CD4-positive, alpha-beta T cell treated with Interleukin-4 for 1 hour (primary cell): ENCODE measurements around the gene CUL1.
A peak's percentile ranks its signal among the peaks of the same experiment; 100 is the strongest.

Experiments
- DNase-seq, 2 donors: peaks; one replicate each; pipeline ENCODE4 v3.0.0-alpha.2; 2020 to 2022

The CUL1 gene

GRCh38 chr7:148721390-148721789 lies 22.7 kb downstream of the CUL1 start:
- DNase-seq = no peak

- DNase-seq = no peak
These were observed 23.9 kb downstream of the CUL1 start for GRCh38 chr7:148722340-148723165.

GRCh38 chr7:148723166-148723559 lies 24.5 kb downstream of the CUL1 start:
- no peak for DNase-seq

GRCh38 chr7:148723846-148724245 lies 25.1 kb downstream of the CUL1 start:
- no peak for DNase-seq

- DNase-seq = peak in 1 of 2 donors; percentile 8
These were observed 27.7 kb downstream of the CUL1 start for GRCh38 chr7:148726385-148726784.

DNA sequence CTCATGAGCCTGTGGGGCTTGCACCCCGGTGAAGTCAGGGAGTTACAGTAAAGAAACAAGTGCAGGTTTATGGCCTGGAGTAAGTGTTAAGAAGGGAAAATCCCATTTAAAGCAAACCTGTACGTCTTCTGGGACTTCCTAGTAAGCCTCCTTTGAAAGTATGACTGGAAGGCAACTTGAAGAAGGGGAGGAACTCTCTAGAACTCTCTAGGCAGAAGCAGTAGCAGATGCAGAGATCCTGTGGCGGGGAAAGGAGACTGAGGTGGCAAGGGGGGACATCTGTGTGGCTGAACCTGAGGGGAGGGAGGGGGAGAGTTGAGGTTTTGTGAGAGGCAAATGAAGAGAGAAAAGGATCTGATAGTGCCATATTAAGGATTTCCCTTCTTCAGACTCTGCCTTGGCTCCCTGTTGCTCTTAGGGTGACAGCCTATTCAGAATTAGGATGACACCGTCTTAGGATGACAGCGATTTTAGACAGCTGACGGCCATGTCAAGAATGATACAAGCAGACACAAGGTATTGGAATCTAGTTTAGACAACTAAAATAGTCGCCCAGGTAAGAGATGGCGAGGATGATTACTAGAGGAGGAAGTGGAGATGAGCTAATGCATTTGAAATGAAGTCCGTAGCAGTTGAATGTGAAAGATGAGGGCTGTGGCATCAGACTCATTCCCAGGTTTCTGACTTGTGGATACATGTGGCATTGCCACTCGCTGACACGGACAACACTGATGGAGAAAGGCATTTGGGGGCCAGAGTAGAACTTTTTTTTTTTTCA lies 29.0 kb downstream of the CUL1 start:
- peak in 1 of 2 donors; percentile 9 for DNase-seq

GRCh38 chr7:148729984-148730733 lies 31.5 kb downstream of the CUL1 start:
- DNase-seq = no peak

DNA sequence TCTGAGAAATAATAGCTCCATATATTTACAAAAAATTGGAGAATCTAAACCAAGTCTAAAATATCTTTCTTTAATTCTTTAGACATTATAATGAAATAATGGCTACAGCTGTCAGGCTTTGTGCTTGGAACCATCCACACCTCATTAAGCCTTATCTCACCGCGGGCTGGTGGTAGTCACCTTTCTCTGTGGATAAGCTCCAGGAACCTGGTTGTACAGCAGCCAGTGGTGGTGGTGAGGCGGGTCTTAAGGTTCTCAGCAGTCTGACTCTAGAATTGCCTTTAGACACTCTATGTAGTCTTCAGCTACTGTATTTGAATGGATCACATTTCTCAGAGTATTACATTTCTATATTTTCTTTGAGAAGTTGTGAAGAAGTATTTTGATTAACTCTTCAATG lies 34.2 kb downstream of the CUL1 start:
- no peak for DNase-seq

DNA sequence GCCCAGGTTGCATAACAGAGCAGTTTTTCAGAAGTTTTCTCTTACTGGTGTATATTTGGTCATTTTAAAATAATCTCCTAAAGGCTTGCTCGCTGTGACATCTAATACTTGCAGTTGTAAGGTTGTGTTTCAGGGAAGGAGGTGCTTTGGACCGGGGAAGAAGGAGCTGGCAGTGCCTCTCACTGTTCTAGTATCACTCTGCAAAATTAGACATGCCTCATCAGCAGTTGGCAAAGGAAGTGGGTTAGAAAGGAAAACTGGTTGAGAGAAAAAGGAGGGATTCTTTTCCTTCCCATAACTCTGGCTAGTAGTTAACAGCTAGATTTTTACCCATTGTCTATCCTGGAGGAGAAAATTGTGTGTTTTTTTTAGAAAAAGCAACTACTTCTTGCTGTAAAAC lies 34.8 kb downstream of the CUL1 start:
- no peak for DNase-seq

GRCh38 chr7:148735141-148735540 lies 36.4 kb downstream of the CUL1 start:
- DNase-seq = no peak

DNA sequence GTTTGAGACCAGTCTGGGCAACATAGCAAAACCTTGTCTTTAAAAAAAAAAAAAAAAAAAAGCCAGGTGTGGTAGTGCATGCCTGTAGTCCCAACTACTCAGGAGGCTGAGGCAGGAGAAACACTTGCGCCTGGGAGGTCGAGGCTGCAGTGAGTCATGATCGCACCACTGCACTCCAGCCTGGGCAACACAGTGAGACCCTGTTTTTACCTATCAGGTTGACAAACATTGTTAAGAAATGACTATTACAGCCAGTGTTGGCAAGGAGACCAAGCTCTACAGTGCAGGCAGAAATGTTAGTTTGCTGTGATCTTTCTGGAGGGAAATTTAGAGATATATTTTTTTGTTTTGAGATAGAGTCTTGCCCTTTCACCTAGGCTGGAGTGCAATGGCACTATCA lies 37.3 kb downstream of the CUL1 start:
- DNase-seq = no peak

DNA sequence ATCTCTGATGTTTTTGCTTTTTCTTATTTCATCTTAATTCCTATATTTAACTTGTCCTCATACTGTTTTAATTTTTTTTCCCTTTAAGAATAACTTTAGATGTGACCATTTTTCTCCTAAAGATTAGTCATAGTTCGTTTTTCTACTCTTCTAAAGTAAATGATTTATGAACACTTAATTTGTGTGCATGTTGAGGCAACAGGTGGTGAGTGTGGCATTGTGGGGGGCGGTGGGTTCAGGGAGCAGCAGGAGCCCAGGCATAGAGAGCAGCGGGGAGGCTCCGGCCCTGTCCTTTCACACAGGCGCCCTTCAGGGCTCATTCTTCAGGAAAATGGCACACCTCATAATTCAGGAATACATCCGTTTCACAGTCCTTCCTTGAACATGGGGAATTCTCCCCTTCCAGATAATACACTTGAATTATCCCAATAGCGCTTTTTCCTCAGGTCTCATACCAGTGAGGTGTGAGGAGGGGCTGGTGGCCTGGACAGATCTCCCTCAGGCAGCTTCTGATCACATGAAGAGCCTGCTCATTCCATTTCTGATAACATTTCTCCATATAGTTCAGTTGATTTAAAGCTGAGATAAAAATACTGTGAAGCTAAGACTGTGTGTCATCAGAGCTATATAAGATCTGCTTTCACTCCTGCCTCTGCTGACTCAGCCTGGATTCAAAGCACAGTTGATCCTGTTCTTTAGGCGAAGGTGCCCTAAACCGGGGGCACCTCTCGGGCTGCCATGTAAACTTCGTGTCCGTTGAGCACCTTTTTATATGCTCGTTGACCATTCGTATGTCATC lies 40.2 kb downstream of the CUL1 start:
- DNase-seq = no peak

DNA sequence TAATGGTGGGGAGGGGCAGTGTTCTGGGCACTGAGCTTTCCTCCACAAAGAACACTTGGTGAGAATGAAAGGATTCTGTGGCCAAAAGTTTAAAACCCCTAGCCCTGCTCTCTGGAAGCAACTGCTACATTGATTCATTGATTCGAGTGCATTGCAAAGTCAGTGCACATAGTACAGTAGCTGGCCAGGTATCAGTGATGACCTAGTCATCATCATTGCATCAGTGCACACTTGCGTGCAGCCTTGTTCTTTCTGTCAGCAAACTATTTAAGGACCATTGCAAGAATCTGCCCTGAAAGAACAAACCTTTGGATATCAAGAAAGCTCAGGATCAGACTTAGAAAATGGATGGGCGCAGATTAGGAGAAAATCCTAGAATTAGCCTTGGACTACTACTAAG lies 47.4 kb downstream of the CUL1 start:
- DNase-seq = no peak

GRCh38 chr7:148747274-148747673 lies 48.6 kb downstream of the CUL1 start:
- peak; percentile 19 to 25 for DNase-seq

DNA sequence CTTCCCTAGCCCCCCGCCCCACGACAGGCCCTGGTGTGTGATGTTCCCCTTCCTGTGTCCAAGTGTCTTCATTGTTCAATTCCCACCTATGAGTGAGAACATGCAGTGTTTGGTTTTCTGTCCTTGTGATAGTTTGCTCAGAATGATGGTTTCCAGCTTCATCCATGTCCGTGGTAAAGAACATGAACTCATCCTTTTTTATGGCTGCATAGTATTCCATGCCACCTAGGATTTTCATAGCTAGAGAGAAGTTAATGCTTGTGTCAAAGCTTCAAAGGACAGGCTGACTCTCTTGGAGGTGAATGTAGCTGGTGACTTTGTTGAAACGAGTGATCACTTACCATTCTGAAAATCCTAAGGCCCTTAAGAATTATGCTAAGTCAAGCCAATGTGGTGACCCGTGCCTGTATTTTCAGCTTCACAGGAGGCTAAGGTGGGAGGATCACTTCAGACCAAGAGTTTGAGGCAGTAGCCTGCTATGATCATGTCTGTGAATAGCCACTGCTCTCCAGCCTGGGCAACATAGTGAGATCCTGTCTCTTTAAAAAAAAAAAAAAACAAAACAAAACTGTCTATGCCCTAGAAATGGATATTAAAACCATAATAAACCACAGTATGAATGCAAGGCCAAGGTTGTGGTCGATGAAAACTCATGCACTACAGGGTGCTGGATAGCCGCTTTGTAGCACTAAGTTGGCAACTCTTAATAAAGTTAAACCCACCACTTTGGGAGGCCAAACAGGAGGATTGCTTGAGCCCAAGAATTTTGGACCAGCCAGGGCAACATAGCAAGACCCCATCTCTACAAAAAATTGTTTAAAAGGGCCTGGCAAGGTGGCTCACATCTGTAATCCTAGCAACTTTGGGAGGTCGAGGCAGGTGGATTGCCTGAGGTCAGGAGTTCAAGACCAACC lies 52.0 kb downstream of the CUL1 start:
- DNase-seq = no peak

GRCh38 chr7:148753224-148753623 lies 54.5 kb downstream of the CUL1 start:
- DNase-seq = no peak

DNA sequence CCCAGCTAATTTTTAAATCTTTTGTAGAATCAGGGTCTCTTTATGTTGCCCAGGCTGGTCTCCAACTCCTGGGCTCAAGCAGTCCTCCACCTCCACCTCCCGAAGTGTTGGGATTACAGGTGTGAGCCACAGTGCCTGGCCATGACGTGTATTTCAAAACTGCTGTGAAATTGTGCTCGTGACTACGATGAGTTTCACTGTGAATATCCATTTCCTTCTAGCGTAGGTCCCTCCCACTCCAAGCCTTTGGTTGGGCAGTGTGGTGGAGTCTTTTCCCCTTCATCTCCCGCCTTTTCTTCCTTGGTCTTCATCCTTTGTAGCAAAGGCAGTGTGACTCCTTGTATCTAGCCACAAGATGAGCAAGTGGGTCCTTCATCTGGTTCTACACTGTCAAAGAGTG lies 56.2 kb downstream of the CUL1 start:
- no peak for DNase-seq

DNA sequence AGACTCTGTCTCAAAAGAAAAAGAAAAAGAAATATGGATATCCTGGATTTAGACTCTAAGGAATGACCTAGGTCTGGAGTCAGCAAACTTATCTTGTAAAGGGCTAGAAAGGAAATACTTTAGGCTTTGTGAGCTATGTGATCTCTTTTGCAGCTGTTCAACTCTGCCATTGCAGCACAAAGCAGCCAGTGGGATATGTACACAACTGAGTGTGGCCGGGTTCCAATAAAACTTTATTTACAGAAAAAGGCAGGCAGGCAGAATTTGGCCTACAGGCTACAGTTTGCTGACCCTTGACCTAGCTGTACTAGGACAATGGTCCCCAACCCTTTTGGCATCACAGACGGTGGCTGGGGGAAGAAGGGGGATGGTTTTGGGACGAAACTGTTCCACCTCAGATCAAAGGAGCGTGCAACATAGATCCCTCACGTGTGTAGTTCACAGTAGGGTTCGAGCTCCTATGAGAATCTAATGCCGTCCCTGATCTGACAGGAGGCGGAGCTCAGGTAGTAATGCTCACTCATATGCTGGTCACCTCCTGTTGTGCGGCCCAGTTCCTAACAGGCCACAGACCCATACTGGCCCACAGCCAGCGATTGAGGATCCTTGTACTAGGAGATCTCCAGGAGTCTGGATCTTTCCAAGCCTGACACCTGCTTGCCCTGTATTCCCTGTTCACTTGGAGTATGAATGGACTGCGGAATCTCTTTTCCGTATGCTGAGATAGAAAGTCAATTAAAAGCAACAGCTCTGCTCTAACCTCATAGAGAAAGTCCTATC lies 63.0 kb downstream of the CUL1 start:
- DNase-seq = no peak

- DNase-seq = no peak
These were observed 64.9 kb downstream of the CUL1 start for GRCh38 chr7:148763622-148764021.

- no peak for DNase-seq
These were observed 71.3 kb downstream of the CUL1 start for GRCh38 chr7:148770004-148770403.
